Measurements from ENCODE around the gene SLC7A1. TPM values are rescaled to one million over a fixed set of nuclear protein-coding genes. Genes with fewer than 3 reads are reported as not detected.

Gene SLC7A1
- total and polyA plus RNA-seq, 2 of the 13 experiments (the other 11 are each of a cell fraction or from before 2014, with no cell fraction given): 14.5 to 15.3 TPM

DNA sequence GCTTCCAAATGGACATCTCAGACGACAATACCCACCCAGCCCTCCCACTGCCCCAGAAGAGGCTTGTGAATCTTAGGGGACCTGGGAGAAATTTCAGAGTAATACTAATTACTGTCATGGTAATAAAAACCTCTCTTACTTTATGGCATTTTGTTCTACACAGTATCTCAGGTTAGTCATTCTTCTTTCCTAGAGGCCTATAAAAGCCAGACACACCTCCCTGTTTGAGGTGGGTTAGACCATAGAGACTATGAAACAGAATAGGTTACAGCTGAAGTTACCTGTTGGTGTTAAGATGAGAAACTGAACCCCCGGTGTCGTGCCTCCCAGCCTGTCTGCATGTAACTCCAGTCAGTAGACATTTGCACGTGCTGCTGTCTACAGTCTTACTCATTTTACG is 113.9 kb downstream of the SLC7A1 start:
- Histone ChIP-seq H2AFZ (ENCODE audit: low read length) (no peak overlapping the region), H4K20me1 (ENCODE audit: insufficient read depth, low read length) (no peaks in the 10 kb centered on the region; the same call in 1 of the 2 replicates), H3K9ac (ENCODE audit: insufficient read depth, low read depth, low read length) (no peak overlapping the region), H3K4me2 (ENCODE audit: low read depth, low read length) (no peak overlapping the region), H3K79me2 (ENCODE audit: insufficient read depth, low read length) (no peaks in the 10 kb centered on the region), H3K27ac (ENCODE audit: extremely low read length, insufficient read depth, low read length) (no peak overlapping the region), H3K27me3 (ENCODE audit: control insufficient read depth in 1 of 2, insufficient read depth in 2 of 2, low read length in 2 of 2) (peaks cover 2 to 53% of the 10 kb centered on the region in 2 experiments), H3K4me3 (replicated peaks in 1 of 3; ENCODE audit: insufficient read depth in 1 of 3, low read depth in 2 of 3, low read length in 3 of 3) (no peak overlapping the region), H3K36me3 (replicated peaks in 1 of 2; ENCODE audit: control insufficient read depth in 1 of 2, insufficient read depth in 2 of 2, low read length in 2 of 2) (no peaks in the 10 kb centered on the region), H3K4me1 (ENCODE audit: insufficient read depth, low read length) (no peaks in the 10 kb centered on the region), H3K9me3 (ENCODE audit: low read length) (no peaks in the 10 kb centered on the region)
- FAIRE-seq (no peak), ATAC-seq (no peak), DNase-seq (ENCODE audit: low spot score) (no peak)
- ChIA-PET CTCF (ENCODE audit: low intra/inter-chr PET ratio, low total read pairs) (no interaction called here), POLR2A (no interaction called here)
- 39% methylated on average over 5 of the region's 5 CpGs for WGBS (ENCODE audit: low lambda C conversion rate)
- TF ChIP-seq RAD21 (CRISPR knock-in tag; IDR thresholded peaks at IDR 0.05) (no peak), ZNF670 (CRISPR knock-in tag; IDR thresholded peaks at IDR 0.05; ENCODE audit: borderline replicate concordance) (no peak), ZNF282 (IDR thresholded peaks at IDR 0.05; ENCODE audit: partially characterized antibody) (no peak), ZFYVE20 (CRISPR knock-in tag; IDR thresholded peaks at IDR 0.05; ENCODE audit: borderline replicate concordance, low read depth) (no peak), ZMAT3 (CRISPR knock-in tag; conservative IDR thresholded peaks at IDR 0.05) (no peak), IRX3 (CRISPR knock-in tag; IDR thresholded peaks at IDR 0.05; ENCODE audit: borderline replicate concordance, low read depth) (no peak)
- in situ Hi-C loops (cut with HindIII; ENCODE audit: extremely low pct_ligation_motif_present, low pct_unique_long_range_greater_than_20kb): no loop called here
- BruUV-seq (replicated peaks): no TSS peak
- intact Hi-C loops (cut with micrococcal nuclease; ENCODE audit: unreplicated experiment): no loop called here

DNA sequence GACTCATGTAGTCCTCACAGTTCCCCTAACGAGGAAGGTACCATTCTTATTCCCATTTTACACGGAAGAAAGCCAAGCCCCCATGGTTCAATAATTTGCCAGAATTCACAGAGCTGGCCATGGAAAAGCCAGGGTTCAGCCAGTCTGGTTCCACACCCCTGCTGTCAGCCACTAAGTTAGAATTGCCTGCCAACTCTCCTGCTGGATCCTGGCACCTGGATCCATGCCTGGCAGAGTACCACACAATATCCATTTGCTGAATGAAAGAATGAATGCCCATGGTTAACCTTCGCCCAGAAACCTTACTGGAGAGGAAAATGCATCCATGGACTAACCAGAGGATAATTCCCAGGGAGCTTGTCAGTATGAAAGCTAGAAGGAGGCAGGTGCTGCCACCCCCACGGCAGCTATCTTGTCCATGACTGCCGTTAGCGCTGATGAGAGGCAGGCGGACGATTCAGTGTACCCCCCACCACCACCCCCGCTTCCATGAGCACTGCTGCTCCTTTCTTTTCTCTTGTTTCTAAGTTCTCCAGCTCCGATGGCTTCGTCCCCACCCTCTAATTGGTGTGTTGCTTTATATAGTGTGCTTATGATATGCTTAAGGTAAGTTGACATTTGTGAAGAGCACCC is 114.5 kb downstream of the SLC7A1 start:
- Histone ChIP-seq H3K27me3 (ENCODE audit: control insufficient read depth in 1 of 2, insufficient read depth in 2 of 2, low read length in 2 of 2) (peaks cover 2 to 54% of the 10 kb centered on the region in 2 experiments), H3K27ac (ENCODE audit: extremely low read length, insufficient read depth, low read length) (no peak overlapping the region), H3K4me2 (ENCODE audit: low read depth, low read length) (no peak overlapping the region), H4K20me1 (ENCODE audit: insufficient read depth, low read length) (no peaks in the 10 kb centered on the region; the same call in 1 of the 2 replicates), H3K36me3 (replicated peaks in 1 of 2; ENCODE audit: control insufficient read depth in 1 of 2, insufficient read depth in 2 of 2, low read length in 2 of 2) (no peaks in the 10 kb centered on the region), H3K79me2 (ENCODE audit: insufficient read depth, low read length) (no peaks in the 10 kb centered on the region), H3K9me3 (ENCODE audit: low read length) (no peaks in the 10 kb centered on the region), H3K9ac (ENCODE audit: insufficient read depth, low read depth, low read length) (no peak overlapping the region), H2AFZ (ENCODE audit: low read length) (no peak overlapping the region), H3K4me1 (ENCODE audit: insufficient read depth, low read length) (no peaks in the 10 kb centered on the region), H3K4me3 (replicated peaks in 1 of 3; ENCODE audit: insufficient read depth in 1 of 3, low read depth in 2 of 3, low read length in 3 of 3) (no peak overlapping the region)
- ATAC-seq (no peak), FAIRE-seq (no peak), DNase-seq (ENCODE audit: low spot score) (no peak)
- POLR2A ChIA-PET: no interaction called here
- CTCF ChIA-PET (ENCODE audit: low intra/inter-chr PET ratio, low total read pairs): no interaction called here
- in situ Hi-C loops (cut with HindIII; ENCODE audit: extremely low pct_ligation_motif_present, low pct_unique_long_range_greater_than_20kb): no loop called here
- WGBS (ENCODE audit: low lambda C conversion rate): 48% methylated on average over 11 of the region's 11 CpGs
- no TSS peak for BruUV-seq (replicated peaks)
- intact Hi-C loops (cut with micrococcal nuclease; ENCODE audit: unreplicated experiment): no loop called here
- TF ChIP-seq SP140L (CRISPR knock-in tag; IDR thresholded peaks at IDR 0.05; ENCODE audit: borderline replicate concordance) (no peak), HMGXB3 (CRISPR knock-in tag; IDR thresholded peaks at IDR 0.05; ENCODE audit: borderline replicate concordance) (no peak), HNRNPK (IDR thresholded peaks at IDR 0.05; ENCODE audit: low read depth, low read length, poor library complexity, severe bottlenecking) (no peak), ZNF282 (IDR thresholded peaks at IDR 0.05; ENCODE audit: partially characterized antibody) (no peak), KMT2A (CRISPR knock-in tag; IDR thresholded peaks at IDR 0.05) (no peak), EP300 (IDR thresholded peaks at IDR 0.05; ENCODE audit: low read depth in 2 of 2, low read length in 2 of 2) (no peak), EP300 (CRISPR knock-in tag; IDR thresholded peaks at IDR 0.05; ENCODE audit: borderline replicate concordance) (no peak), ZSCAN29 (CRISPR knock-in tag; conservative IDR thresholded peaks at IDR 0.05) (no peak), ARID2 (CRISPR knock-in tag; IDR thresholded peaks at IDR 0.05; ENCODE audit: borderline replicate concordance) (no peak), POLR2A (IDR thresholded peaks at IDR 0.05; ENCODE audit: insufficient read depth in 1 of 2, low read depth in 2 of 2, low read length in 2 of 2) (no peak), RAD51 (IDR thresholded peaks at IDR 0.05; ENCODE audit: borderline replicate concordance) (no peak)
